HepG2 (cell line): ENCODE data around the gene MCM8.

Experiments used
- FOSL2 ChIP-seq: sonication (generic); formaldehyde crosslinking; IDR thresholded peaks from 2 replicates; pipeline ENCODE4 v1.4.0; 2020; ENCODE audit warnings: missing genetic modification reagents
- FOXP1 ChIP-seq, 2 experiments: fragments of 450-650 bp in 1 of 2; IDR thresholded peaks; 2 replicates each; pipeline ENCODE4 v1.6.1; 2017 to 2018; ENCODE audit warnings: antibody characterized with exemption in 1 of 2
- HOXA9 ChIP-seq: sonication (generic); formaldehyde crosslinking; IDR thresholded peaks from 2 replicates; pipeline ENCODE4 v1.8.1; 2022; ENCODE audit warnings: missing genetic modification reagents, mild to moderate bottlenecking, moderate library complexity, borderline replicate concordance
- KAT7 ChIP-seq: IDR thresholded peaks from 2 replicates; pipeline ENCODE4 v1.6.1; 2018; ENCODE audit warnings: borderline replicate concordance, missing compliant biosample characterization
- NFE2L1 ChIP-seq: sonication (generic); formaldehyde crosslinking; IDR thresholded peaks from 2 replicates; pipeline ENCODE4 v1.4.0; 2020; ENCODE audit warnings: missing genetic modification reagents, mild to moderate bottlenecking, borderline replicate concordance
- PCBP1 ChIP-seq: fragments of 200-400 bp; formaldehyde crosslinking; IDR thresholded peaks from 2 replicates; pipeline ENCODE4 v1.6.1; 2017; ENCODE audit warnings: mild to moderate bottlenecking, low read depth, low read length, borderline replicate concordance
- POLR2A ChIP-seq, 2 experiments: IDR thresholded peaks; 2 replicates each; pipeline ENCODE4 v1.6.1; 2011; ENCODE audit warnings: low read depth in 2 of 2, low read length in 2 of 2, mild to moderate bottlenecking in 1 of 2, moderate library complexity in 1 of 2; ENCODE audit not compliant: insufficient read depth in 1 of 2
- RFX5 ChIP-seq: IDR thresholded peaks from 2 replicates; pipeline ENCODE4 v1.6.1; 2011; ENCODE audit warnings: low read depth, low read length, improper control_type of control experiment
- ZBTB38 ChIP-seq: sonication (generic); formaldehyde crosslinking; IDR thresholded peaks from 2 replicates; pipeline ENCODE4 v1.5.1; 2020; ENCODE audit warnings: mild to moderate bottlenecking, missing genetic modification reagents
- ZNF282 ChIP-seq: fragments of 450-650 bp; IDR thresholded peaks from 2 replicates; pipeline ENCODE4 v1.6.1; 2018; ENCODE audit not compliant: partially characterized antibody
- ZNF530 ChIP-seq: sonication (generic); formaldehyde crosslinking; IDR thresholded peaks from 2 replicates; pipeline ENCODE4 v1.5.0; 2020; ENCODE audit warnings: low read depth, mild to moderate bottlenecking, missing genetic modification reagents
- TF ChIP-seq, protein P1 (sequence below): sonication (generic); formaldehyde crosslinking; IDR thresholded peaks from 2 replicates; pipeline ENCODE4 v1.5.0; 2020; ENCODE audit warnings: mild to moderate bottlenecking, missing genetic modification reagents, moderate library complexity
- TF ChIP-seq, protein P2 (sequence below): sonication (generic); formaldehyde crosslinking; conservative IDR thresholded peaks from 2 replicates; pipeline ENCODE4 v1.4.0; 2020; ENCODE audit warnings: missing genetic modification reagents
- TF ChIP-seq, protein P3 (sequence below): IDR thresholded peaks from 2 replicates; pipeline ENCODE4 v1.6.1; 2016; ENCODE audit warnings: low read depth, control low read depth

DNA sequence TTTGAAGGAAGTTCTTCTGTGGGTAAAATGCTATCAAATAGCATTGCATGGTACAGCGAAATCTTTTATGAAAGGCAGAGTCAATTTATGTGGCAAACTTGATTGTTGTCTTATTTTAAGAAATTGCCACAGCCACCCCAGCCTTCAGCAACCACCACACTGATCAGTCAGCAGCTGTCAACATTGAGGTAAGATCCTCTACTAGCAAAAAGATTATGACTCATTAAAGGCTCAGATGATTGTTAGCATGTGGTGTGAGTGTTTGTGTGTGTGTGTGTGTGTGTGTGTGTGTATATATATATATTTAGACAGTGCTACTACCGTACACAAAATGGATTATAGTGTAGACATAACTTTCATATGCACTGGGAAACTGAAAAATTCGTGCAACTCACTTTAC is 75.6 kb downstream of the MCM8 start:
- no peak for TF ChIP-seq ZNF282
- TF ChIP-seq, protein P1, sequence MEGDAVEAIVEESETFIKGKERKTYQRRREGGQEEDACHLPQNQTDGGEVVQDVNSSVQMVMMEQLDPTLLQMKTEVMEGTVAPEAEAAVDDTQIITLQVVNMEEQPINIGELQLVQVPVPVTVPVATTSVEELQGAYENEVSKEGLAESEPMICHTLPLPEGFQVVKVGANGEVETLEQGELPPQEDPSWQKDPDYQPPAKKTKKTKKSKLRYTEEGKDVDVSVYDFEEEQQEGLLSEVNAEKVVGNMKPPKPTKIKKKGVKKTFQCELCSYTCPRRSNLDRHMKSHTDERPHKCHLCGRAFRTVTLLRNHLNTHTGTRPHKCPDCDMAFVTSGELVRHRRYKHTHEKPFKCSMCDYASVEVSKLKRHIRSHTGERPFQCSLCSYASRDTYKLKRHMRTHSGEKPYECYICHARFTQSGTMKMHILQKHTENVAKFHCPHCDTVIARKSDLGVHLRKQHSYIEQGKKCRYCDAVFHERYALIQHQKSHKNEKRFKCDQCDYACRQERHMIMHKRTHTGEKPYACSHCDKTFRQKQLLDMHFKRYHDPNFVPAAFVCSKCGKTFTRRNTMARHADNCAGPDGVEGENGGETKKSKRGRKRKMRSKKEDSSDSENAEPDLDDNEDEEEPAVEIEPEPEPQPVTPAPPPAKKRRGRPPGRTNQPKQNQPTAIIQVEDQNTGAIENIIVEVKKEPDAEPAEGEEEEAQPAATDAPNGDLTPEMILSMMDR: no peak
- TF ChIP-seq ZBTB38 (CRISPR knock-in tag): no peak
- no peak for TF ChIP-seq ZNF530 (CRISPR knock-in tag)
- TF ChIP-seq NFE2L1 (CRISPR knock-in tag): no peak
- TF ChIP-seq KAT7: no peak
- no peak for TF ChIP-seq FOXP1 (IDR thresholded peaks at IDR 0.05)
- no peak for TF ChIP-seq FOXP1 (CRISPR knock-in tag; IDR thresholded peaks at IDR 0.05)
- TF ChIP-seq, protein P2, sequence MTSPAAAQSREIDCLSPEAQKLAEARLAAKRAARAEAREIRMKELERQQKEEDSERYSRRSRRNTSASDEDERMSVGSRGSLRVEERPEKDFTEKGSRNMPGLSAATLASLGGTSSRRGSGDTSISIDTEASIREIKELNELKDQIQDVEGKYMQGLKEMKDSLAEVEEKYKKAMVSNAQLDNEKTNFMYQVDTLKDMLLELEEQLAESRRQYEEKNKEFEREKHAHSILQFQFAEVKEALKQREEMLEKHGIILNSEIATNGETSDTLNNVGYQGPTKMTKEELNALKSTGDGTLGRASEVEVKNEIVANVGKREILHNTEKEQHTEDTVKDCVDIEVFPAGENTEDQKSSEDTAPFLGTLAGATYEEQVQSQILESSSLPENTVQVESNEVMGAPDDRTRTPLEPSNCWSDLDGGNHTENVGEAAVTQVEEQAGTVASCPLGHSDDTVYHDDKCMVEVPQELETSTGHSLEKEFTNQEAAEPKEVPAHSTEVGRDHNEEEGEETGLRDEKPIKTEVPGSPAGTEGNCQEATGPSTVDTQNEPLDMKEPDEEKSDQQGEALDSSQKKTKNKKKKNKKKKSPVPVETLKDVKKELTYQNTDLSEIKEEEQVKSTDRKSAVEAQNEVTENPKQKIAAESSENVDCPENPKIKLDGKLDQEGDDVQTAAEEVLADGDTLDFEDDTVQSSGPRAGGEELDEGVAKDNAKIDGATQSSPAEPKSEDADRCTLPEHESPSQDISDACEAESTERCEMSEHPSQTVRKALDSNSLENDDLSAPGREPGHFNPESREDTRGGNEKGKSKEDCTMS (CRISPR knock-in tag): no peak
- TF ChIP-seq HOXA9 (CRISPR knock-in tag): no peak
- no peak for TF ChIP-seq PCBP1
- TF ChIP-seq FOSL2 (CRISPR knock-in tag): no peak
- TF ChIP-seq, protein P3, sequence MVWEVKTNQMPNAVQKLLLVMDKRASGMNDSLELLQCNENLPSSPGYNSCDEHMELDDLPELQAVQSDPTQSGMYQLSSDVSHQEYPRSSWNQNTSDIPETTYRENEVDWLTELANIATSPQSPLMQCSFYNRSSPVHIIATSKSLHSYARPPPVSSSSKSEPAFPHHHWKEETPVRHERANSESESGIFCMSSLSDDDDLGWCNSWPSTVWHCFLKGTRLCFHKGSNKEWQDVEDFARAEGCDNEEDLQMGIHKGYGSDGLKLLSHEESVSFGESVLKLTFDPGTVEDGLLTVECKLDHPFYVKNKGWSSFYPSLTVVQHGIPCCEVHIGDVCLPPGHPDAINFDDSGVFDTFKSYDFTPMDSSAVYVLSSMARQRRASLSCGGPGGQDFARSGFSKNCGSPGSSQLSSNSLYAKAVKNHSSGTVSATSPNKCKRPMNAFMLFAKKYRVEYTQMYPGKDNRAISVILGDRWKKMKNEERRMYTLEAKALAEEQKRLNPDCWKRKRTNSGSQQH (CRISPR knock-in tag): no peak
- TF ChIP-seq POLR2A (IDR thresholded peaks at IDR 0.05; ENCODE audit: insufficient read depth in 1 of 2, low read depth in 2 of 2, low read length in 2 of 2): no peak
- no peak for TF ChIP-seq RFX5
